Measurements from ENCODE around the gene CDH4.

CDH4 gene

GRCh38 chr20:61608275-61609085 is 356.4 kb downstream of the CDH4 start:
- peak; percentile 57 for DNase-seq (ENCODE audit: low spot score)

GRCh38 chr20:61609461-61609860 is 357.4 kb downstream of the CDH4 start:
- DNase-seq (ENCODE audit: low spot score) = no peak

DNA sequence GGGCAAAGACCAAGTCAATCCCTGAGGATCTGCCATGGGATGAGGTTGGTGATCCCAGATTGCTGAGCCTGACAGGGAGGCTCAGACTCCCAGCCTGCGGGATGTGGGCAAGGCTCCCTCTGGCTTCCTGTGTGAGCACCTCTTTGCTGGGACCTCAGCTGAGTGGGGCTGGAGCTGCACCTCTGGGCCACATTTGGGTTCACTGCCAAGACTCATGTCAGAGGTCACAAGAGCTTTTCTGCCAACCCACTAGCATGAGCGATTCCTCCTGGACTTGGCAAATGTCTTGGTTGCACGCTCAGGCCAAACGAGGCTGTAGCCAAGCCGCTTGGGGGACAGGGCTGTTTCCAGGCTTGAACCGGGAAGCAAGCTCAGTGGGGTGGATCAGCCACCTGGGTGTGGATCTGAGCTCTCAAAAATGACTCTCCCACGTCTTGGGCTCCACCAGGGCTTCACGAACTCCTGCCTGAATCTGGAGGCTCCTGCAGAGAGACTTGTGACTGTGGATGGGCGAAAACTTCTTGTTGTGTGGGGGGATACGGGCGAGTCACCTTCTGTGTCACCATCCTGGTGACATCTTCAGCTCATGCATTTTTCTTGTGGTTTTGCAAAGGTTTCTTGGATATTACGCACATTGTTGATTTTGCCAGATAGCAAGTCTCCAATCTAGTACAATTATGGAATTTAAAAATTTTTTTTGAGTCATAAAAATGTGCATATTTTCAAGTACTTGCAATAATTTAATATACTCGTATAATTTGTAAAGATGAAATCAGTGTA is 359.5 kb downstream of the CDH4 start:
- DNase-seq (ENCODE audit: low spot score) = no peak

DNA sequence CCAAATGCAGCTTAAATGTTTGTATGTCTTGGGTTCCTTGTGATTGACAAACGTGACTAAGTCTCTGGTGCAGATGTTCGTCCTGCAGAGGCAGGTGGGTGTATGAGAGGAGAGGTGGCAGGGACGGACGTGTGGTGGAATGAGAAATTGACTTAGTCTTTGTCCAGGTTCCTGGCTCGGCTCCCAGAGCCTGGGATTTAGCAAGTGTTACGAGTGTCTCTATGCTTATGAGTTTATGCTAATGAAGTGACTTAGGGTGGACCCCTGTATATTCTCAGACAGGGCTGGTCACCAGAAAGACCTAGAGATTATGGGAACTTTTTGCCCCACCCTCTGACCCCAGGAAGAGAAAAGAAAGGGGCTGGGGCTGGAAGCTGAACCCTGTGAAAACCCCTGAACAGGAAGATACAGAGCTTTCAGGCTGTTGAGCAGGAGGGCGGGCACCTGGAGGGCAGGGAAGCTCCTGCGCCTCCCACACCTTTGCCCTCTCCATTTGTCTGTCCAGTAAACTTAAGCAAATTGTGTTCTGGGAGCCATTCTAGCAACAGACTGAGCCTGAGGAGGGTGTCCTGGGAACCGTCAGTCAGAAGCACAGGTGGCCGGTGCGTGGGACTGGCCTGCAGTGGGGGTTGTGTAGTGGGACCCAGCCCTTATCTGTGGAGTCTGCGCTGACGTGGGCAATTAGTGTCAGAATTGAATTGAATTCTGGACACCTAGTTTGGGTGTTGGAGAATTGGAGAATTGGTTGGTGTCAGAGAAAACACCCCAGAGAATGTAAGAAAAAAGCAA is 362.1 kb downstream of the CDH4 start:
- DNase-seq (ENCODE audit: low spot score) = no peak

DNA sequence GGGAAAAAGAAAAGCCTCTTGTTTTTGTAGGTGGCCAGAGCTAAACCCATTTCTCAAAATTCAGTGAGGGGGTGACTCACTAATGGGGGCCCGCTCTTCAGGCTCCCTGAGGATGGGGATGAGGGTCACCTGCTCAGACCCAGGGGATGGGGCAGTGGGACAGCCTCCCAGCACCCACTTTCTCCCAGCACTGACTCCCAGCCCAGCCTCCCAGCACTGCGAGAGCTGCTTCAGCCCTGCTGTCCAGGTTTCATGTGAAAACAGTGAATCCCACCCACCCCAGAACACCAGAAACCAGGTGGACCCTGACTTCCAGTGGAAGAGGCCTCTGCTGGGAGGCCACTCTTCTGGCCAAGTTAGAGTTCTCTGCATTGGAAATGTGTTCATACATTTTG is 362.6 kb downstream of the CDH4 start:
- DNase-seq (ENCODE audit: low spot score) = no peak

DNA sequence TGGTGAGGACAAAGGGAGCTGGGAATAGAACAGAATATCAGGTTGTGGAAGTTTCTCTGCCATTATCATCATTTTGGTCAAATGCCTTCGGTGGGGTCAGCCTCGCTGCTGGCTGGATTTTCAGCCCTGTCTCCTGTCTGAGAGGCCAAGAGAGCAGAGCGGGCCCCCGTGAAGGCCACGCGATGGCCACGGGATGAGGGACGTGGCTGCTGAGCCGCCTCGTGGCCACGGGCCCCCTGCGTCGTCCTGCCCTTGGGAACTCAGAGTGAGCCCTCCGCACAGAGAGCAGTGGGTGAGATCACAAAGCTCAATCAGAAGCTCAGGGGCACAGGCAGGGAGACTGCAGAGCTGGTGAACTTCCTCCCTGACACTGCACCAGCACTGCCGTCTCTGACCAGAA is 363.7 kb downstream of the CDH4 start:
- DNase-seq (ENCODE audit: low spot score) = no peak

GRCh38 chr20:61619751-61620150 is 367.7 kb downstream of the CDH4 start:
- no peak for DNase-seq (ENCODE audit: low spot score)

DNA sequence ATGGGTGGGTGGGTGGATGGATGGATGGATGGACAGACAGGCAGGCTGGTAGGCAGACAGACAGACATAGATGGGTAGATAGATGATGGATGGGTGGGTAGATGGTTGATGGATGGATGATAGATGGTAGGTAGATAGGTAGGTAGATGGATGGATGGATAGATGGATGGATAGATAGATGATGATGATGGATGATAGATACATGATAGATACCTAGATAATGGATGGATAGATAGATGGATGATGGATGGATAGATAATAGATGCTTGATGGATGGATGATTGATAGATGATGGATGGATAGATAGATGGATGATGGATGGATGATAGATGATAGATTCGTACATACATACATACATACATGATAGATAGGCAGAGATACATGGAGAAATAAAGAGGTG is 368.1 kb downstream of the CDH4 start:
- no peak for DNase-seq (ENCODE audit: low spot score)

DNA sequence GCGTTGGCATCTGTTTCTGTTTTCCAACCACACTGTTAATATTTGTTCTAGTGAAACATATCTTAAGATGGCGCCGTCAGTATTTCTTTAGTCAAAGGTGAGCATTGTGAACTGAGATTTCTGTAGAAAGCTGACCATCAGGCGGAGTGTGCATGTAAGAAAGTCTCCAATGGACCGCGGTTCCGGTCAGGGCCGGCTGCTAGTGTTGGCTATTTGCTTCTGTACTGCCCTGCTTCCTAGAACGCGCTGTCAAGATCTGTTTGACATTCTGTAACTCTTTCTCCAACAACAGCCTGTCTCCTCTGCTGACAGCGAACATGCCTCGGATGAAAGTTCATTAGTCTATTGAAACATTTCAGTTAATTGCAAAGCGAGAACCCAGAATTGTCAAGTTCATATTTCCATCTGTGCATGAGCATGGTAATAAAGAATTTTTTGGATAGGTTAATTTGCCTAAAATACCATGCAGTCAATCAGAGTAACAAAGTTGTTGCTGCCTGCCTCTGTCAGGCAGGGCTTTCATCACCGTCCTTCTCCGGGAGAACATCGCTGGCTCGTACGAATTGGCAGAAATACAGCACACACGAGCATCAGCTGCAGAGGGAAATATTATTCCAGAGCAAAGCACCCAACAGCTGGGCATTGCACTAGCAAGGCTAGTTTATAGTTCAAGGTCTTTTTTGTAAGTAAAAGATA is 369.1 kb downstream of the CDH4 start:
- no peak for DNase-seq (ENCODE audit: low spot score)

DNA sequence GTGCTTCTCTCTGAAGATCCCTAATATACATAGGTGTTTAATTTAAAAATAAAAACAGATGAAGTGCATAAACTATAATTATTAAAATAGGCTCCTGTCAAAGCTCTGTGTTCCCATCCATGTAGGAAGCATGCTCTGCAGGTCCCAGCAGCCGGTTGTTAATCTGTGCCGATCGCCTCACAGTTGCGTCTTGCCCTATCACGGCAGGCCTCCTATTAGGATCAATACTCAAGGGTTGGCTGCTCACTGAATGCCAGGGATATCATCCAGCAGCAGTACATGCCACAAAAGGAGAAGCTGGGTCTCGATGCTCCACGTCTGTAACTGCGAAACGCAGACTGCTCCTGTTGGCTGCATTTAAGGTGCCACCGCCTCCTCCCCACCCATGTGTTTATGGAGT is 369.8 kb downstream of the CDH4 start:
- DNase-seq (ENCODE audit: low spot score) = no peak

- DNase-seq (ENCODE audit: low spot score) = no peak
These were observed 371.4 kb downstream of the CDH4 start for GRCh38 chr20:61623451-61623850.

GRCh38 chr20:61625246-61625645 is 373.2 kb downstream of the CDH4 start:
- no peak for DNase-seq (ENCODE audit: low spot score)

DNA sequence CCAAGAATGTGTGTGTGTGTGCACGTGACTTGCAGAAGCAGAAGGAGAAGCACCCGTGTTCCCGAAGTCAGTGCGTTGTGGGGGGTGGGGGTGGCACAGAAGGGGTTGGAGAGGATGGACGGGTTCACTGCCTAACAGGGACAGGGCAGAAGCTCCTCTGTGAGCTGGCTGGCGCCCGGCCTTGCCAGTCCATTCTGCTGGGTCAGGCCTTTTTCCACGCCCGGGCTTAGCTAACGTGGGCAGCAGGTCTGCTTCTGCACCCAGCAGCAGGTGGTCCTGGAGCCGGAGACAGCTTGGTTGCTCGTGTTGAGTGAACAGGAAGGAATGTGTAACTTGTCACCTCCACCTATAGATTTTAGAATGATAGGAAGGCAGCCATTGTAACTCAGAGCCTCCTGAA is 374.4 kb downstream of the CDH4 start:
- DNase-seq (ENCODE audit: low spot score) = no peak

DNA sequence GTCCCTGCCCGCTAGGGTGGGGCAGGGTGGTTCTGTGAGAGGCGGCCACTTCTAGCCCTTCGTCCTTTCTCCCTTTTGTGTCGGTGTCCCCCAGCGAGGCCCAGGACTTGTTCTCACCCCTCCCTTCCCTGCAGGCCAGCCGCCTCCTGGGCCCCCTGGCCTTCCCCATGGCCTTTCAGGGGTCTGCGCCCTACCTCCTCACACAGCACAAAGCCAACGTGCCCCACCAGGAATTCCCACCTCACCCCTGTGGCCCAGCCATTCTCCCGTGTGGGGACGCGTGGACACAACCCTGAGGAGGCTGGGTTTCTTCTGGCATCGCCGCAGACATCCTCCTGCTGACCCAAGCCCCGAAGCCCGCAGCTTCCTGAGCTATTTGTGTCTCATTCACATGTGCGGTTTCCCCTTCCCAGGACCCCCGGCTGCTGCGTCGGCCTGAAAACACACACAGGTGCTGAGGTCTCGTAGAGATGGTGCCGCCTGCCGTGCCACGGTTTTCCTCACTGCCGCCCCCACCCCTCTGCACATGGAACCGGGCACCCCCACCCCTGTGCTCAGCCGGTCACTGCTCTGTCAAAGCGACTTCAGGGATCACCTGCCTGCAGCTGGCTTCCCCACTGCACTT is 375.8 kb downstream of the CDH4 start:
- DNase-seq (ENCODE audit: low spot score) = no peak

DNA sequence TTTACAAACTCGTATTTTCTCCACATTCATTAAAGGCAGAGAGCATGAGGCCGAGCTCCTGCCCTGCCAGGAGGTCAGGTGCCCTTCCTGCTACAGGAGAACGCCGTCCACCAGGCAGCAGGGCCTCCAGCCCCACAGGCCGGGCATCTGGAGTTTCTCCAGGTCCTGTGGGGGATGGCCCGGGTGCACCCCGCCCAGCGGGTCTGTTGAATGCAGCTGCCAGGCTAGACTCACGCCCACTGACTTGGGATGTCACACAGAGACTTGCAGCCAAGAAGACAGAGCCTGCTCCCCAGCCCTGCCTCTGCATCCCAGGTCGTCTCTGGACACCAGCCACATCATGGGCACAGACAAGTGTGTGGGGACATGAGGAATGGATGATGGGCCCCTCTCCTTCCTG is 376.4 kb downstream of the CDH4 start:
- DNase-seq (ENCODE audit: low spot score) = no peak

GRCh38 chr20:61628901-61629601 is 377.0 kb downstream of the CDH4 start:
- no peak for DNase-seq (ENCODE audit: low spot score)

DNA sequence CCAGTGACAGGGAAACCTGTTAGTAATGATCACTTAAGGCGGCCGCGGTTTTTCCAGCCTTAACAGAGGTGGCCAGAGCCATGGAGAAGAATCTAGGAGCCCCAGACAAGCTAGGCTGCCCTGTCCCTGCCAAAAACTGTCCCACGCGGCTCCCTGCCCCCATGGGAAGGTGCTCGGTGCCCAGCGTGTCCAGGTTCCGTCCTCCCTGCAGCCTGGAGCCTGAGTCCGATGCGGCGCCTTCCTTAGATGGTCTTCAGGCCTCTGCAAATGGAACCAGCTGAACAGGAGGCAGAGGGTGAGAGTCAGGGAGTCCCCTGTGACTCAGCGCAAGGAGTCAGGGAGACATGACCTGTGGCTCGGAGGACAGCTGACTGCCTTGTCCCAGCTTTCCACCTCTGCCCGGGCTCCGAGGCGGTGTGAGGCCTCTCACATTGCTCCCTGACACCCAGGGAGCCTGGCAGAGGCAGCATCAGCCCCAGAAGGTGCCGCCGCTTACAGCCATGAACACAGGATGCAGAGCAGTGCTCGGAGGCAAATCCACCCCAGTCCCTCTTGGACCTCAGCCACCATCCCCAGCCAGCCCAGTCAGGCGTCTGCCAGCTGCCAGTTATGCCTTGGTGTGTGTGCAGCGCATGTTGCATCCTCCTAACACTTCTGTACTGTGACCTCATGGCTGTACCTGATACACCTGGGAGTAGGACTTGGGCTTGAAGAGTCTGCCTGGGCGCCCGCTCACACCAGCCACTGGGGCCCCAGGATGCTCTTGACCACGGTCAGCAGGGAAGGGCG is 377.7 kb downstream of the CDH4 start:
- no peak for DNase-seq (ENCODE audit: low spot score)

DNA sequence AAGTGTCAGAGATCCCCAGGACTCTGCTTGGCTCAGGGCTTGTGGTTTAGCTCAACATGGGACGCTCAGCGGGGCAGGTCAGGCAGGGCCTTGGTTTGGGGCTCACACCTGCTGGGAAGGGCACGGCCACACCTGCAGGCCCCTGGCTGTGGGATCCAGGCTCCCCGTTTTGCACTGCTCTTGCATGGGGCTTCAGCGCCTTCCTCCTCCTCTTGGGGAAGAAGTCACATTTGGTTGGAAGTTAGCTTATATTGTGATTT is 378.3 kb downstream of the CDH4 start:
- no peak for DNase-seq (ENCODE audit: low spot score)

- DNase-seq (ENCODE audit: low spot score) = no peak
These were observed 378.8 kb downstream of the CDH4 start for GRCh38 chr20:61630816-61631215.

DNA sequence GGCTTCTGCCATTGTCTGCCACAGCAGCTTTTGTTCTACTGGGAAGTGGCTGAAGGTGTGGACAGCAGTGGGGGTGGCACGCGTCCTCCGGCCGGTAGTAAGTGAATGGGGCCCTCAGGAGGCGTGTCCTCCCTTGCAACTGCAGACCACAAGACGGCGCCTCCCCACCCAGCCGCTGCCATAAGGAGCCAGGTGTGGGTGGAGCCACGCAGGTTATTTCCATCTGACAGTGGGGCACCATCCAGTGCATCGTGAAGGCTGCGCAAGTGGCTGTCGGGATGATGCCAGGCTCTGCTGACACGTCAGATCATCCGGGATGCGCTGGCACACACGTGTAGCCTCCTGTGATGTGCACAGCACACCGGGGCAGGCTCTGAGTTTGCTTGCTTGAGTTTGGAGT is 379.7 kb downstream of the CDH4 start:
- no peak for DNase-seq (ENCODE audit: low spot score)

DNA sequence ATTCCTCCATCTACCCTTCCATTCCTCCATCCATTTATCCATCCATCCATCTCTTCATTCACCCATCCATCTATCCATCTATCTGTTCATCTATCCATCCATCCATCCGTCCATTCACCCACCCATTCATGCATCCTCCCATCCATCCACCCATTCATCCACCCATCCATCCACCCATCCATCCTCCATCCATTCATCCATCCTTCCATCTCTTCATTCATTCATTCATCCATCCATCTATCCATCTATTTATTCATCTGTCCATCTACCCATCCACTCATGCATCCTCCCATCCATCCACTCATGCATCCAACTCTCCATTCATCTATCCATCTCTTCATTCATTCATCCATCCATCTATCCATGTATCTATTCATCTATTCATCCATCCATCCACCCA is 380.9 kb downstream of the CDH4 start:
- DNase-seq (ENCODE audit: low spot score) = no peak
